GM18526 (cell line): ENCODE results near the gene NBR1.

Experiments
- POLR2A ChIP-seq: IDR thresholded peaks from 3 replicates; pipeline ENCODE4 v1.6.1; 2011; ENCODE audit not compliant: insufficient read length; ENCODE audit errors: extremely low read depth

Gene NBR1

GRCh38 chr17:43170766-43171585 lies at the start of gene NBR1:
TSS of gene NBR1 (plus strand) at chr17:43171214. CDS start at chr17:43175800, 4,586 bp downstream.
- peak; percentile 64 for TF ChIP-seq POLR2A

- peak; percentile 74 for TF ChIP-seq POLR2A
Measured at GRCh38 chr17:43125133-43125966, 45.7 kb upstream of the NBR1 start, which contains the start of gene BRCA1. TSS of gene BRCA1 (minus strand) at chr17:43125364. CDS start at chr17:43124096, 1,268 bp downstream.

- no peak for TF ChIP-seq POLR2A
Measured at GRCh38 chr17:43125967-43126910, 44.8 kb upstream of the NBR1 start.

- no peak for TF ChIP-seq POLR2A
Measured at GRCh38 chr17:43126911-43127290, 44.1 kb upstream of the NBR1 start.

- TF ChIP-seq POLR2A, result no peak
Measured at GRCh38 chr17:43129671-43130010, 41.4 kb upstream of the NBR1 start.

GRCh38 chr17:43132117-43132516 lies 38.9 kb upstream of the NBR1 start:
- TF ChIP-seq POLR2A, result no peak

GRCh38 chr17:43134774-43135453 lies 36.1 kb upstream of the NBR1 start:
- TF ChIP-seq POLR2A, result no peak

GRCh38 chr17:43135454-43135819 lies 35.6 kb upstream of the NBR1 start:
- no peak for TF ChIP-seq POLR2A

GRCh38 chr17:43140396-43141332 lies 30.4 kb upstream of the NBR1 start:
- no peak for TF ChIP-seq POLR2A

GRCh38 chr17:43142153-43142552 lies 28.9 kb upstream of the NBR1 start:
- no peak for TF ChIP-seq POLR2A

- no peak for TF ChIP-seq POLR2A
Measured at GRCh38 chr17:43143201-43143600, 27.8 kb upstream of the NBR1 start.

- TF ChIP-seq POLR2A, result no peak
Measured at GRCh38 chr17:43146649-43147048, 24.4 kb upstream of the NBR1 start.

- no peak for TF ChIP-seq POLR2A
Measured at GRCh38 chr17:43151880-43152456, 19.0 kb upstream of the NBR1 start.
